Neural cell (in vitro differentiated cells): Measurements from ENCODE around the gene MAP1LC3B2. TPM values are rescaled to one million over a fixed set of nuclear protein-coding genes. Genes with fewer than 3 reads are reported as not detected.

Experiments used
- H2AFZ ChIP-seq: fragments of 200-600, 300-800 bp; sonication (generic), shearing (Covaris generic); 2 replicates; pipeline ENCODE4 v1.6.0; 2014; ENCODE audit warnings: low read depth, mild to moderate bottlenecking, antibody characterized with exemption, low read length, moderate library complexity
- H3F3A ChIP-seq: fragments of 200-600 bp; shearing (Covaris generic); 2 replicates; pipeline ENCODE4 v1.6.1; 2016; ENCODE audit warnings: mild to moderate bottlenecking, moderate library complexity, mixed read lengths, antibody characterized with exemption, low read length; ENCODE audit not compliant: insufficient read depth, poor library complexity, severe bottlenecking
- H3K27ac ChIP-seq: fragments of 200-600, 300-800 bp; sonication (generic), shearing (Covaris generic); 2 replicates; pipeline ENCODE4 v1.5.1; 2014; ENCODE audit warnings: mild to moderate bottlenecking, low read length, moderate library complexity
- H3K27me3 ChIP-seq: fragments of 300-800, 200-600 bp; sonication (generic), shearing (Covaris generic); 2 replicates; pipeline ENCODE4 v1.6.0; 2014; ENCODE audit warnings: mild to moderate bottlenecking, low read depth, low read length, moderate library complexity; ENCODE audit not compliant: insufficient read depth
- H3K36me3 ChIP-seq: fragments of 300-800, 200-600 bp; sonication (generic), shearing (Covaris generic); 2 replicates; pipeline ENCODE4 v1.5.1; 2014; ENCODE audit warnings: mild to moderate bottlenecking, antibody characterized with exemption, low read length, moderate library complexity; ENCODE audit not compliant: insufficient read depth
- H3K4me2 ChIP-seq: fragments of 300-800, 200-600 bp; sonication (generic), shearing (Covaris generic); 2 replicates; pipeline ENCODE4 v1.6.0; 2014; ENCODE audit warnings: mild to moderate bottlenecking, low read length
- H3K4me3 ChIP-seq: fragments of 300-800, 200-600 bp; sonication (generic), shearing (Covaris generic); 2 replicates; pipeline ENCODE4 v1.5.1; 2014; ENCODE audit warnings: mild to moderate bottlenecking, low read length, moderate library complexity
- H3K79me2 ChIP-seq: fragments of 200-600 bp; shearing (Covaris generic); replicated peaks from 2 replicates; pipeline ENCODE4 v1.6.0; 2014; ENCODE audit warnings: mild to moderate bottlenecking, low read length, moderate library complexity; ENCODE audit not compliant: insufficient read depth
- H3K9ac ChIP-seq: fragments of 300-800, 200-600 bp; sonication (generic), shearing (Covaris generic); 2 replicates; pipeline ENCODE4 v1.6.1; 2016; ENCODE audit warnings: mild to moderate bottlenecking, low read length, mixed read lengths
- H3K9me2 ChIP-seq: fragments of 200-600 bp; shearing (Covaris generic); 2 replicates; pipeline ENCODE4 v1.6.1; 2016; ENCODE audit warnings: mild to moderate bottlenecking, low read length, mixed read lengths; ENCODE audit not compliant: insufficient read depth
- H3K9me3 ChIP-seq: fragments of 200-600, 300-800 bp; sonication (generic), shearing (Covaris generic); 2 replicates; pipeline ENCODE4 v1.6.1; 2016; ENCODE audit warnings: mild to moderate bottlenecking, mixed run types, low read length, moderate library complexity, mixed read lengths
- H4K20me1 ChIP-seq: fragments of 200-600 bp; shearing (Covaris generic); 2 replicates; pipeline ENCODE4 v1.6.1; 2016; ENCODE audit warnings: mild to moderate bottlenecking, mixed run types; ENCODE audit not compliant: insufficient read depth
- CTCF ChIP-seq: fragments of 450-650 bp; IDR thresholded peaks from 2 replicates; pipeline ENCODE4 v1.5.1; 2014; ENCODE audit warnings: antibody characterized with exemption, mild to moderate bottlenecking, moderate library complexity; ENCODE audit not compliant: poor library complexity, severe bottlenecking
- EP300 ChIP-seq: fragments of 450-650 bp; conservative IDR thresholded peaks from 2 replicates; pipeline ENCODE4 v1.6.1; 2014; ENCODE audit warnings: antibody characterized with exemption, mild to moderate bottlenecking, moderate library complexity; ENCODE audit not compliant: poor library complexity, severe bottlenecking
- EZH2 ChIP-seq: fragments of 200-600, 300-800 bp; shearing (Covaris generic), sonication (generic); IDR thresholded peaks from 2 replicates; pipeline ENCODE4 v1.6.1; 2014; ENCODE audit warnings: antibody characterized with exemption, low read length, borderline replicate concordance, mild to moderate bottlenecking; ENCODE audit not compliant: insufficient read depth, poor library complexity, severe bottlenecking
- MXI1 ChIP-seq: fragments of 450-650 bp; conservative IDR thresholded peaks from 2 replicates; pipeline ENCODE4 v1.6.1; 2014; ENCODE audit warnings: antibody characterized with exemption, mild to moderate bottlenecking; ENCODE audit not compliant: poor library complexity, severe bottlenecking
- POLR2AphosphoS5 ChIP-seq: IDR thresholded peaks from 2 replicates; pipeline ENCODE4 v1.6.1; 2012
- RAD21 ChIP-seq: fragments of 450-650 bp; conservative IDR thresholded peaks from 2 replicates; pipeline ENCODE4 v1.6.1; 2014; ENCODE audit warnings: antibody characterized with exemption, mild to moderate bottlenecking, moderate library complexity
- REST ChIP-seq: IDR thresholded peaks from 2 replicates; pipeline ENCODE4 v1.6.1; 2012; ENCODE audit warnings: borderline replicate concordance
- SMC3 ChIP-seq: fragments of 450-650 bp; conservative IDR thresholded peaks from 2 replicates; pipeline ENCODE4 v1.6.1; 2014; ENCODE audit warnings: antibody characterized with exemption, mild to moderate bottlenecking, moderate library complexity; ENCODE audit not compliant: poor library complexity
- TAF1 ChIP-seq: IDR thresholded peaks from 2 replicates; pipeline ENCODE4 v1.6.1; 2012; ENCODE audit warnings: low read depth
- polyA plus RNA-seq: library from polyadenylated mRNA; depleted of rRNA; stranded (reverse); fragments of >200 nt; gene quantifications from 2 replicates; pipeline ENCODE4 v1.2.3, GENCODE V29; 2014

Gene MAP1LC3B2
- polyA plus RNA-seq, 1 donor from 2014 or later = 3.9 TPM

DNA sequence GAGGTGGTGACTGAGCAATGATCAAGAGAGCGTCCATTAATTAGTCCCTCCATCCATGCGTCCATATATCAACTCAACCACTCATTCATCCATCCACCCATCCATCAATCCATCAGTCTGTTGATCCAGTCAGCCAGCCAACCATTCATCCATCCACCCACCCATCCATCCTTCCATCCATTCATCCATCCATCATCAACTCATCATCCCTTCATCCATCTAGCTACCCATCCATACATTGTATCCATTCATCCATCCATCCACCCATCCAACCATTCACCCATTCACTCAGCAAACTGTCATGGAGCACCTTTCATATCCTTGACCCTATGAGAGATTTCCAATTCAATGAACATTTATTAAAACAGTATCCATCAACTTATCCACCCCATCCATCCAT lies 28.1 kb downstream of the MAP1LC3B2 start:
- H3K27ac ChIP-seq = no peak overlapping the region
- H3K4me3 ChIP-seq = no peak overlapping the region
- H3K36me3 ChIP-seq = no peaks in the 10 kb centered on the region
- no peak overlapping the region for H3K9ac ChIP-seq
- H3K4me2 ChIP-seq = no peak overlapping the region
- no peaks in the 10 kb centered on the region for H3K9me3 ChIP-seq
- TF ChIP-seq MXI1 (no peak), POLR2AphosphoS5 (no peak), RAD21 (no peak), SMC3 (no peak), CTCF (no peak), TAF1 (no peak), REST (no peak), EZH2 (no peak), EP300 (no peak)
- no peaks in the 10 kb centered on the region for H3K27me3 ChIP-seq
- no peaks in the 10 kb centered on the region for H3K9me2 ChIP-seq
- H4K20me1 ChIP-seq = no peaks in the 10 kb centered on the region
- H3K79me2 ChIP-seq = no peaks in the 10 kb centered on the region
- no peak overlapping the region for H2AFZ ChIP-seq
- H3F3A ChIP-seq = no peaks in the 10 kb centered on the region

DNA sequence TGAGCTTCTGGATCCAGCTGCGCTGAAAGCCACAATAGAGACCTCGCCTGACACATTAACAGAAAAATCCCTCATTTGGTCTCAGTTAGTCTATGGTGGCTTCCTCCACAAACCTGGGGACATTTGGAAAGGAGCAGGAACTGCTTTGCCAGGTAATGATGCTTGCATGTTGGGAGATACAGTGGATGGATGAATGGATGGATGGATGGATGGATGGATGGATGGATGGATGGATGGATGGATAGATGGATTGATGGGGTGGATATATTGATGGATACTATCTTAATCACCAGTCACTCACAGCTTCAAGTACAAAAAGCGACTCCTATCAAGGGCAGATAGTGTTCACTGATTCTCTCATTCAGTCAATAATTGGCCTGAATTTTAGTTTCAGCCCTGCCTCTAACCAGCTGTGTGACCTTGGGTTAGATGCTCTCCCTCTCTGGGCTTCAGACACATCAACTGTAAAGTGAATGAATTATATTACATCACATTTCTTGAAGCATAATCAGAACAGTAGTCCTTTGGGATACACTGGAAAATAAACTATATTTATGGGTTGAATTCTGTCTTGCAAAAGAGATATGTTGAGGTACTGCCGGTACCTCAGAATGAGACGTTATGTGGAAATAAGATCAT lies 29.3 kb downstream of the MAP1LC3B2 start:
- no peaks in the 10 kb centered on the region for H3K9me3 ChIP-seq
- H3K9ac ChIP-seq = no peak overlapping the region
- H3F3A ChIP-seq = no peaks in the 10 kb centered on the region
- no peak overlapping the region for H2AFZ ChIP-seq
- H3K36me3 ChIP-seq = no peaks in the 10 kb centered on the region
- H3K27ac ChIP-seq = no peak overlapping the region
- no peak for TF ChIP-seq EZH2
- TF ChIP-seq POLR2AphosphoS5 = no peak
- no peak for TF ChIP-seq CTCF
- TF ChIP-seq TAF1 = no peak
- TF ChIP-seq REST = no peak
- TF ChIP-seq SMC3 = no peak
- no peak for TF ChIP-seq EP300
- no peak for TF ChIP-seq RAD21
- no peak for TF ChIP-seq MXI1
- no peaks in the 10 kb centered on the region for H3K79me2 ChIP-seq
- H4K20me1 ChIP-seq = no peaks in the 10 kb centered on the region
- no peaks in the 10 kb centered on the region for H3K9me2 ChIP-seq
- no peak overlapping the region for H3K4me2 ChIP-seq
- no peaks in the 10 kb centered on the region for H3K27me3 ChIP-seq
- no peak overlapping the region for H3K4me3 ChIP-seq
